Hepatocyte (in vitro differentiated cells): Measurements from ENCODE around the gene PCDHA1.

ENCODE experiments used
- EZH2 ChIP-seq: fragments of 200-600 bp; sonication (generic); IDR thresholded peaks from 2 replicates; pipeline ENCODE4 v1.6.1; 2016; ENCODE audit warnings: antibody characterized with exemption, mild to moderate bottlenecking, borderline replicate concordance
- TF ChIP-seq, protein P1 (sequence below): fragments of 200-600 bp; sonication (generic); IDR thresholded peaks from 2 replicates; pipeline ENCODE4 v1.5.1; 2016; ENCODE audit warnings: antibody characterized with exemption, mild to moderate bottlenecking; ENCODE audit not compliant: poor library complexity

GRCh38 chr5:140923601-140924000 is 137.7 kb downstream of the PCDHA1 start:
- TF ChIP-seq, protein P1, sequence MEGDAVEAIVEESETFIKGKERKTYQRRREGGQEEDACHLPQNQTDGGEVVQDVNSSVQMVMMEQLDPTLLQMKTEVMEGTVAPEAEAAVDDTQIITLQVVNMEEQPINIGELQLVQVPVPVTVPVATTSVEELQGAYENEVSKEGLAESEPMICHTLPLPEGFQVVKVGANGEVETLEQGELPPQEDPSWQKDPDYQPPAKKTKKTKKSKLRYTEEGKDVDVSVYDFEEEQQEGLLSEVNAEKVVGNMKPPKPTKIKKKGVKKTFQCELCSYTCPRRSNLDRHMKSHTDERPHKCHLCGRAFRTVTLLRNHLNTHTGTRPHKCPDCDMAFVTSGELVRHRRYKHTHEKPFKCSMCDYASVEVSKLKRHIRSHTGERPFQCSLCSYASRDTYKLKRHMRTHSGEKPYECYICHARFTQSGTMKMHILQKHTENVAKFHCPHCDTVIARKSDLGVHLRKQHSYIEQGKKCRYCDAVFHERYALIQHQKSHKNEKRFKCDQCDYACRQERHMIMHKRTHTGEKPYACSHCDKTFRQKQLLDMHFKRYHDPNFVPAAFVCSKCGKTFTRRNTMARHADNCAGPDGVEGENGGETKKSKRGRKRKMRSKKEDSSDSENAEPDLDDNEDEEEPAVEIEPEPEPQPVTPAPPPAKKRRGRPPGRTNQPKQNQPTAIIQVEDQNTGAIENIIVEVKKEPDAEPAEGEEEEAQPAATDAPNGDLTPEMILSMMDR = no peak
- no peak for TF ChIP-seq EZH2
